ENCODE measurements around the gene MYMK.

- no peak for TF ChIP-seq CTCF (IDR thresholded peaks at IDR 0.05)
- TF ChIP-seq POLR2A (IDR thresholded peaks at IDR 0.05) = no peak
Measured at GRCh38 chr9:133538851-133539833, 14.4 kb upstream of the MYMK start.

Data from uterus (tissue), 2 donors.